OCI-LY1 (cell line): ENCODE results near the gene TUBA4A.

Experiments
- CTCF ChIP-seq: fragments of 200-600 bp; sonication (generic), shearing (Covaris generic); IDR thresholded peaks from 2 replicates; pipeline ENCODE4 v1.5.1; 2017; ENCODE audit warnings: mild to moderate bottlenecking, antibody characterized with exemption, low read length, moderate library complexity, mixed read lengths
- EZH2 ChIP-seq: fragments of 200-600 bp; sonication (generic), shearing (Covaris generic); IDR thresholded peaks from 2 replicates; pipeline ENCODE4 v1.8.0; 2017; ENCODE audit warnings: borderline replicate concordance, mixed run types, mild to moderate bottlenecking, antibody characterized with exemption, low read length, moderate library complexity, mixed read lengths

- TF ChIP-seq CTCF (no peak), EZH2 (no peak)
These were observed 16.3 kb upstream of the TUBA4A start for GRCh38 chr2:219270055-219270372.
